HEK293 (cell line): ENCODE results near the gene CASS4.

Source experiments
- HIC1 ChIP-seq: fragments of 450-650 bp; formaldehyde crosslinking; IDR thresholded peaks from 2 replicates; pipeline ENCODE4 v1.5.1; 2016; ENCODE audit warnings: missing biosample characterization, missing genetic modification characterization
- OVOL3 ChIP-seq: fragments of 450-650 bp; formaldehyde crosslinking; IDR thresholded peaks from 2 replicates; pipeline ENCODE4 v1.5.1; 2016; ENCODE audit warnings: missing biosample characterization, missing genetic modification characterization
- PRDM10 ChIP-seq: fragments of 450-650 bp; formaldehyde crosslinking; IDR thresholded peaks from 2 replicates; pipeline ENCODE4 v1.5.1; 2016; ENCODE audit warnings: missing biosample characterization, missing genetic modification characterization
- PRDM2 ChIP-seq: fragments of 450-650 bp; formaldehyde crosslinking; IDR thresholded peaks from 2 replicates; pipeline ENCODE4 v1.5.1; 2016; ENCODE audit warnings: missing biosample characterization, missing genetic modification characterization, borderline replicate concordance
- SALL2 ChIP-seq: fragments of 450-650 bp; formaldehyde crosslinking; IDR thresholded peaks from 2 replicates; pipeline ENCODE4 v1.5.0; 2017; ENCODE audit warnings: missing biosample characterization, mild to moderate bottlenecking, missing genetic modification characterization, borderline replicate concordance
- SP7 ChIP-seq: fragments of 450-650 bp; formaldehyde crosslinking; IDR thresholded peaks from 2 replicates; pipeline ENCODE4 v1.5.1; 2016; ENCODE audit warnings: missing biosample characterization, missing genetic modification characterization
- YY1 ChIP-seq: fragments of 450-650 bp; formaldehyde crosslinking; IDR thresholded peaks from 2 replicates; pipeline ENCODE4 v1.5.1; 2018; ENCODE audit warnings: missing biosample characterization, missing genetic modification characterization
- ZNF146 ChIP-seq: fragments of 450-650 bp; formaldehyde crosslinking; IDR thresholded peaks from 2 replicates; pipeline ENCODE4 v1.5.1; 2016; ENCODE audit warnings: missing biosample characterization, missing genetic modification characterization
- ZNF214 ChIP-seq: fragments of 450-650 bp; formaldehyde crosslinking; IDR thresholded peaks from 2 replicates; pipeline ENCODE4 v1.5.1; 2017; ENCODE audit warnings: missing biosample characterization, mild to moderate bottlenecking, missing genetic modification characterization, borderline replicate concordance
- ZNF23 ChIP-seq: fragments of 450-650 bp; formaldehyde crosslinking; IDR thresholded peaks from 2 replicates; pipeline ENCODE4 v1.5.1; 2016; ENCODE audit warnings: missing biosample characterization, missing genetic modification characterization, borderline replicate concordance
- ZNF24 ChIP-seq: fragments of 450-650 bp; formaldehyde crosslinking; IDR thresholded peaks from 2 replicates; pipeline ENCODE4 v1.5.1; 2016; ENCODE audit warnings: missing biosample characterization, missing genetic modification characterization
- ZNF324 ChIP-seq: fragments of 450-650 bp; formaldehyde crosslinking; IDR thresholded peaks from 2 replicates; pipeline ENCODE4 v1.5.1; 2016; ENCODE audit warnings: missing biosample characterization, missing genetic modification characterization
- ZNF398 ChIP-seq: fragments of 450-650 bp; formaldehyde crosslinking; IDR thresholded peaks from 2 replicates; pipeline ENCODE4 v1.5.1; 2017; ENCODE audit warnings: missing biosample characterization, missing genetic modification characterization
- ZNF449 ChIP-seq: fragments of 450-650 bp; formaldehyde crosslinking; IDR thresholded peaks from 2 replicates; pipeline ENCODE4 v1.5.1; 2017; ENCODE audit warnings: missing biosample characterization, mild to moderate bottlenecking, missing genetic modification characterization, moderate library complexity
- ZNF580 ChIP-seq: fragments of 450-650 bp; formaldehyde crosslinking; IDR thresholded peaks from 2 replicates; pipeline ENCODE4 v1.5.1; 2016; ENCODE audit warnings: missing biosample characterization, missing genetic modification characterization
- ZNF624 ChIP-seq: fragments of 450-650 bp; formaldehyde crosslinking; IDR thresholded peaks from 2 replicates; pipeline ENCODE4 v1.5.1; 2017; ENCODE audit warnings: missing biosample characterization, missing genetic modification characterization
- ZNF629 ChIP-seq: fragments of 450-650 bp; formaldehyde crosslinking; IDR thresholded peaks from 2 replicates; pipeline ENCODE4 v1.5.1; 2017; ENCODE audit warnings: missing biosample characterization, missing genetic modification characterization
- ZNF654 ChIP-seq: fragments of 450-650 bp; formaldehyde crosslinking; IDR thresholded peaks from 2 replicates; pipeline ENCODE4 v1.5.1; 2016; ENCODE audit warnings: low read depth, missing biosample characterization, missing genetic modification characterization
- ZNF660 ChIP-seq: fragments of 450-650 bp; IDR thresholded peaks from 2 replicates; pipeline ENCODE4 v1.5.1; 2018; ENCODE audit warnings: missing biosample characterization, mild to moderate bottlenecking, missing genetic modification characterization
- ZNF791 ChIP-seq: fragments of 450-650 bp; formaldehyde crosslinking; IDR thresholded peaks from 2 replicates; pipeline ENCODE4 v1.5.1; 2016; ENCODE audit warnings: missing biosample characterization, missing genetic modification characterization
- ZNF830 ChIP-seq: fragments of 450-650 bp; IDR thresholded peaks from 2 replicates; pipeline ENCODE4 v1.5.0; 2018; ENCODE audit warnings: missing biosample characterization, missing genetic modification characterization, low read depth, mild to moderate bottlenecking, moderate library complexity

CASS4 gene

GRCh38 chr20:56392132-56392880, 19.8 kb upstream of the CASS4 start, which contains the start of the genes AURKA and CSTF1 (continued):
- TF ChIP-seq ZNF791 (tag by site-specific recombination) (no peak), ZNF449 (tag by site-specific recombination) (no peak; the same call in 1 of the 2 replicates), ZNF654 (no peak), ZNF146 (tag by site-specific recombination) (no peak; the same call in 1 of the 2 replicates), SALL2 (tag by site-specific recombination) (no peak), ZNF629 (tag by site-specific recombination) (peak; percentile 100), ZNF324 (tag by site-specific recombination) (peak; percentile 81), SP7 (tag by site-specific recombination) (peak; percentile 88), HIC1 (tag by site-specific recombination) (no peak), YY1 (peak; percentile 99), ZNF24 (tag by site-specific recombination) (peak; percentile 67; the same call in 1 of the 2 replicates), ZNF214 (tag by site-specific recombination) (no peak), ZNF660 (tag by site-specific recombination) (no peak), PRDM10 (tag by site-specific recombination) (peak; percentile 50), ZNF830 (no peak), ZNF398 (no peak), OVOL3 (no peak), ZNF624 (tag by site-specific recombination) (no peak), ZNF580 (tag by site-specific recombination) (peak; percentile 8; the same call in 1 of the 2 replicates), PRDM2 (no peak), ZNF23 (tag by site-specific recombination) (no peak)
